GM18511 (cell line): ENCODE measurements around the gene PRKAR1B.
A peak's percentile ranks its signal among the peaks of the same experiment; 100 is the strongest.

Experiments used
- ATAC-seq: cut with Tn5 transposase; IDR thresholded peaks from one replicate; pipeline ENCODE4 v1.9.1; 2021; ENCODE audit warnings: mild to moderate bottlenecking, moderate library complexity; ENCODE audit not compliant: unreplicated experiment

Gene PRKAR1B

DNA sequence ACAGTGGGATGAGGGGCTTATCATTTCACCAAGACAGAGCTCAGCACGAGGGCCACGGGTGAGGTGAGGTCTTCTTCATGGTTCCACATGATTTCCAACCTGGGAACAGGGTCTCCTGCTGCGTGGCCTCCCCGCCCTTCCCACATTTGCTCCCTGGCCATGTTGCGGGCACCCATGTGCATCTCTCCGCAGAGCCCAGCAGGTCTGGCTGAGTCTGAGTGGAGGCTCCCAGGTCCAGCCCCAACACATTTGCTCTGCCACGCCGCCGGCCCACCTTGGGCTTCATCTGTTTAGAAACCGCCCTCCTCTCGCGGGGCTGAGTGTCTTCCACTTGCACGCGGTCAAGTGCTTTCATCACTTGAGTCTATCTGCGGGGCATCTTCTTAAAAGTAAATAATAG, 14.8 kb upstream of the PRKAR1B start:
- ATAC-seq = no peak

DNA sequence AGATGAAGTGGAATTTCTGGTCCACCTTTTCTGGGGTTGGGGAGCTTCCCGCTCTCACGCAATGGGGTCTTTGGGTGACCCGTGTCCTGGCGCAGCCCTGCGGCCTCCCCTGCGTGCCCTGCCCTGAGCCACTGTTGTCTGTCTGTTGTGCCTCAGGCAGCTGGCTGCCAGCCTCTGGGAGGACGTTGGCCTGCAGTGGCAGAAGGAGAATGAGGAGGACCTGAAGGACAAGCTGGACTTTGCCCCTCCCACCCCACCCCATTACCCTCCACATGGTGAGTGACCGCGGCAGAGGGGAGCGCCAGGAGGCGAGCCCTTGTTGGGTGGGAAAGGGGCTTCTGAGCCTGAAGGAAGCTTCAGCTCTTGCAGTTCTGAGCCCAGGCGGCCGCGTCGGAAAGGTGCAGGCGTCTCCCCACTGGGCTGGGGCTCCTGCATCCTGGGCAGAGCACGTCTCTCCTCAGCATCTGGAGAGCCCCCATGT, 14.2 kb upstream of the PRKAR1B start:
- no peak for ATAC-seq

DNA sequence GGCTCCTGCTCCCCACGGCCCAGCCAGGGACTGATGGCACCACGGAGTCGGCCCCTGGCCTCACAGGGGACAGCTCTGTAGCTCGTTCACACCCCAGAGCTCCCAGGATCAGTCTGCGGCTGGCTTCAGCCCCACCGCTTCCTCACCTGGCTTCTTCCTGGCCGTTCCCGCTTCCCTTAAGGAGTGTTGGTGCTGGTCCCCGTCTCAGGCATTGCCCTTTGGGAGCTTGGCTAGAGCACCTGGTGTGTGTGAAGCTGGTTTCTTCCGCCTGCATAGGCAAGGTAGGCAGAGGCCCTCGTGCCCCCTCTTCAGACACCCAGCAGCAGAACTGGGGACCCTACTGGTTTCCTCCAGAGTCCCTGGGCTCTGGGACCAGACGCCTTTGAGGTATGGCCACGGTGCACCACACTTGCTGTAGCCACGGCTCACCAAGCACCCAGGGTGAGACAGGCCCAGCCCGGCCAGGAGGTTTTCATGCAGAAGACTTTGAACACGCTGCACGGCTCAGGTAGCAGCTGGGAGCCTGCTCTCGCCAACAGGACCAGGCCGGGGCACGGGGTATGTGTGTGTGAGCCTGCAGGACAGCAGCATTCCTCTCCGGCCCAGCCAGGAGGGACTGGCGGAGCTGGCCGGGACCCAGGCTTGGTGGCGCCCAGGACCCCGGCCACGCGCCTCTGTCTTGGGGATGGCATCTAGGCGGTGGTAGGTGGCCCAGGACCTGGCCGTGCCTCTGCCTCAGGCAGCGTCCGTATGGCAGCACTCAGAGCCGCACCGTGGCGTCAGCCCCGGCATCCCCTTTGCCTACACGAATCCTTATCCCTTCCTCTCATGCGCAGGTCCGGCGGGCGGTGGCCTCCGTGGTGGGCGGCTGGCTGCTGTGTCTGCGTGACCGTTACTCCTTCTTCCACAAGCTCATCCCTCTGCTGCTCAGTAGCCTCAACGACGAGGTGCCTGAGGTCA, 13.2 kb upstream of the PRKAR1B start:
- no peak for ATAC-seq

DNA sequence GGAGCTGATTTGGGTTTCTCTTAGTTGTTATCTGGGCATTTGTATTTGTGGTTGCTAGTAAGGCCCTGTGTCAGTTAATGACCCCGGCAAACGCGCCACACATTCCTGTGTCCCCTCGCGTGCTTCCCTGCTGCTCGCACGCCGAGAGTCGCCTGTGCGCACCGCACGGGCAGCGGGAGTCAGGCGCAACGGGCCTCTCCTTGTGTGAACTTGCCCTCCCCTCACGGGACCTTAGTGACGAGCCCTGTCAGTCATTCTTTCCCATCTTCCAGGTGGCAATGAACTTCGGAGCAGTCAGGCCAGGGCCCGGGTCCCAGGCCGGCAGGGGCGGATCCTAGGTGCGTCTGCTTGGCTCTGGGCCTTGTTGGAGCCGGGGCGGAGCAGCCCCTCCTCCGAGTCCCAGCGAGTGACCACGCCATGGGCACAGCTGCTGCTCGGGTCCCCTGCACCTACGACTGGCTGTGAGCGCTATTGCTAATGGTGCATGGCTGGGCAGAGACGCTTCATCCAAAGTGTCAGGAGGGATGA, 12.4 kb upstream of the PRKAR1B start:
- ATAC-seq = no peak

DNA sequence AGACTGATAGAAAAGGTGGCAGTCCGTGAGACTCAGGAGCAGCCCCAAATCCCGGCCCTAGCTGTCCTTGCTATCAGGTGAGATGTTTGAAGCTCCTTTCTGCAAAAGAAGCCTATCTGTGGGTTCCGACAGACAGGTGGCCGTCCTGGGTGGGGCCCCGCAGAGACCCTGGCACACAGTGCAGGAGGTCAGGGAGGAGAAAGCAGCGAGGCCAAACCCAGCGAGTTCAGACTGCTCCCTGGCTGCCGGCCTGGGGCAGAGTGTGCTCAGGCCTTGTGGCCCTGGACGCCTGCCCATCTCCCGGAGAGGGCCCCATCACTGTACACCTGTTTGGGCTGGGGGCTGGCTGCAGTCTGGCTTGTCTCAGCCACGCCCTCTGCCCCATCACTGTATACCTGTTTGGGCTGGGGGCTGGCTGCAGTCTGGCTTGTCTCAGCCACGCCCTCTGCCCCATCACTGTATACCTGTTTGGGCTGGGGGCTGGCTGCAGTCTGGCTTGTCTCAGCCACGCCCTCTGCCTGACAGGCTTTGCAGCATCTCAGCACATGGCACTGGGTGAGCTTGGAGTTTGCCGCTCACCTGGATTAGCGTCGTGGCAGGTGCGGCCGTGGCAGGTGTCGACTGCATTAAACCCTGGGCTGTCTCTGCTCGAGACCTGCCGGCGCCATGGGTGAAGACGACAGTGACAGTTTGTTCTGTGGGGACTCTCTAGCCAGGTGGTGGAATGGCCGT, 11.8 kb upstream of the PRKAR1B start:
- no peak for ATAC-seq

DNA sequence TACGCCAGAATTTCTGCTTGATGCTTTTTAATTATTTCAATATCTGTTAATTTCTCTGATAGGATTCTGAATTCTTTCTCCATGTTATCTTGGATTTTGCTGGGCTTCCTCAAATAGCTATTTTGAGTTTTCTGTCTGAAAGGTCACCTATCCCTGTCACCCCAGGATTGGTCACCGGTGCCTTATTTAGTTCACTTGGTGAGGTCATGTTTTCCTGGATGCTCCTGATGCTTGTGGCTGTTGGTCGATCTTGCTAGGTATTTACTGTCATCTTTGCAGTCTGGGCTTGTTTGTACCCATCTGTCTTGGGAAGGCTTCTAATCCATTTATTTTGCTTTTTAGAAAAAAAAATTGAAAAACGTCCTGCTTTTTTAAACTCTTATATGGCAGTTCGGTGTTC, 11.2 kb upstream of the PRKAR1B start:
- ATAC-seq = no peak

DNA sequence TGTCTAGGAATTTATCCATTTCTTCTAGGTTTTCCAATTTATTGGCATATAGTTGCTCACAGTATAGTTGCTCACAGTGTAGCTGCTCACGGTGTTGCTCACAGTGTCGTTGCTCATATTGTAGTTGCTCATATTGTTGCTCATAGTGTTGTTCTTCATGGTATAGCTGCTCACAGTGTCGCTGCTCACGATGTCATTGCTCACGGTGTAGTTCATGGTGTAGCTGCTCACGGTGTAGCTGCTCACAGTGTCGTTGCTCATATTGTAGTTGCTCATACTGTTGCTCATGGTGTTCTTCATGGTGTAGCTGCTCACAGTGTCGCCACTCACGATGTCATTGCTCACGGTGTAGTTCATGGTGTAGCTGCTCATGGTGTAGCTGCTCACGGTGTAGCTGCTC, 7.7 kb upstream of the PRKAR1B start:
- ATAC-seq = no peak

DNA sequence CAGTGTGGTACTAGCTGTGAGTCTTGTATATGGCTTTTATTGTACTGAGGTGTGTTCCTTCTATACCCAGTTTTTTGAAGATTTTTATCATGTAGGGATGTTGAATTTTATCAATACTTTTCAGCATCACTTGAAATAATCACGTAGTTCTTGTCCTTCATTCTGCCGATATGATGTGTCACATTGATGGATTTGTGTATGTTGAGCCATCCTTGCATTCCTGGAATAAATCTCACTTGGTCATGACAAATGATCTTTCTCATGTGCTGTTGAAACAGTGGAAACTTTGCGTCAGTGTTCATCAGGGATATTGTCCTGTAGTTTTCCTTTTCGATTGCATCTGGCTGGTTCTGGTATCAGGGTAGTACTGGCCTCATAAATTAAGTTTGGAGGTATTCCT, 7.1 kb upstream of the PRKAR1B start:
- ATAC-seq = no peak

DNA sequence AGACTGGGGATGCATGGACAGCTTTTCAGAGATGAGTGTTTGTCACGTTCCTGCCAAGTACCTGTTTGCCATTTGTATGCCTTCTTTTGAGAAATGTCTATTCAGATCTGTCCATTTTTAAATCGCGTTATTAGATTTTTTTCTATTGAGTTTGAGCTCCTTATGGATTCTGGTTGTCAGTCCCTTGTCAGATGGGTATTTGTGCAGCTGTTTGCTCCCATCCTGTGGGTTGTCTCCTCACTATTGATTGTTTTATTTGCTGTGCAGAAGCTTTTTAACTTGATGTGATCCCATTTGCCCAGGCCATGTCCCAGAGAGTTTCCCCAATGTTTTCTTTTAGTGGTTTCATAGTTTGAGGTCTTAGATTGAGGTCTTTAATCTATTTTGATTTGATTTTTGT, 5.5 kb upstream of the PRKAR1B start:
- no peak for ATAC-seq

DNA sequence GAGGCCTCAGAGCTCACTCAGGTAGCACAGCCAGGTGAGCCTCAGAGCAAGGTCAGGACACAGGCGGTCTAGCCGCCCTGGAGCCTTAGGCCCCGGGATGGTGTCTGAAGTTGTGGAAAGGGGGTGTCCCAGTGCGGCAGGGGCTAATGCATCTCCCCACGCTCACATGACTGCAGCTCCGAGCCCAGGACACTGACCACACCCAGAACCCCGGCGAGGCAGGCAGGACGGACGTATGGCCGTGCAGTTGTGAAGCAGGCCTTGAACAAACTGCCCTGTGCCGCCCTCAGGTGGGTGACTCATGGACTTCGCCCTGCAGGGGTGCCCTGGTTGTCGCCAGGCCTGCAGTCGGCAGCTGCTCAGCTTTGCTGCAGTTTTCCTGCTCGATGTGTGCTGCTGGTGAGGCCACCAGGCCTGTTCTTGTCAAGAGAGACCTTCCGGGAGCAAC, 5.0 kb upstream of the PRKAR1B start:
- no peak for ATAC-seq

DNA sequence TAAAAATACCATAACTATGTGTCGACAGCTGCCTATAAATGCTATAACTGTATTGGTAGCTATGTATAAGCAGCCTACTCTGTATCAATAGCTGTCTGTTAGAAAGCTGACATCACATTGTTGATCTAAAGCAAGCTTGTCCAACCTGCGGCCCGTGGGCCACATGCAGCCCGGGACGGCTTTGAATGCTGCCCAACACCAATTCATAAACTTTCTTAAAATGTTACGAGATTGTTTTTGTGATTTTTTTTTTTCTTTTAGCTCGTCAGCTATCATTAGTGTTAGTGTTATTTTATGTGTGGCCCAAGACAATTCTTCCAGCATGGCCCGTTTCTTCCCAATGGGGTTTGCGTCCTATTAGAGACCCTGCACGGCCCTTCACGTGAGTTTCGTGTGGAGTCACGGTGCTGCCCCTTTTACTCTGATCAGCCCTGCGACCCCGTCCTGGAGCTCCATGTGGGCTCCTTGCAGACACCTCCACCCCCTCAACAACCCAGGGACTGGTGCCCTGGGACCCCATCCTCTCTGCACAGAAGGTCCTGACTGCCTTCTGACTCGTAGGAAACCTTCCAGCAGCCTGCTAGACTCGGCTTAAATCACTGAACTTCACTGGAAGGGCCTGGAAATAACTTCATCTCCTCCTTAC, 4.5 kb upstream of the PRKAR1B start:
- ATAC-seq = no peak

DNA sequence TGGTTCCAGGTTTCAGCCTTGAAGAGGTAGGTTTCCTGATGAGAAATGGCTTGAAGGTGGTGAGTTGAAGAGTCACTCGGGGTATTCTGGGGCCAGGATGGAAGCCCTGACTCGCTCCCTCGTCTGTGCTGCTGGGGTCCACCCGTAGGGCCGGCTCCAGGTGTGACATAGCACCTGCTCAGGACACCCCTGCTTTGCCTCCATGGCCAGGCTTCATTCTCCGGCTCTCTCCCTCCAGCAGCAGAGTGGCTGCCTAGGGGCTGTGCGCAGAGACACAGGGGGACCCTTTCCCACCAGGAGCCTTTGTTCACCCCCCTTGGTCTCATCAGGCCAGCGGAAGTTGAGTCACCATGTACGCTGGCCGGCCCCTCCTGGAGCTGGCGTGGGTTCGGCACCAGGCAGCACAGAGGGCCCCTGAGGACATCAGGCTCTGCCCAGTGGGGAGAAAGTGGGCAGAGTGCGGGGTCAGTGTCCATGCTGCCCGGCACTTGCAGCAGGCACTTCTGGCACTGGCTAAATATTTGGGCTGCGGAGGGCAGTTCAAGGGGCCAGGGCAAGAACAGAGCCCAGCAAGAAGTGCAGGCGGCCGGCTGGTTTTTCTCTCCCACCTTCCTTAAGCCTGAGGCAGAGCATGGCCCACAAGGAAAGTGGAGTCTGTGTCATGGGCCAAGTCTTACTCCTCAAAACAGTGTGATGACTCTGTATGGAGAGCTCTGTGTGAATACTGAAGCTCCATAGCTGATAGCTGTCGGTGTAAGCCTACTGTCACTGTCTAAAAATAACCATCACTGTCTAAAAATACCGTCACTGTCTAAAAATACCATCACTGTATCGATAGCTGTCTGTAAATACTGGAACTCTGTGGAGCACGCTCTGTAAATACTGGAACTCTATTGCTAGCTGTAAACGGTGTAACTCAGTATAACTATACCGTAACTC, 3.7 kb upstream of the PRKAR1B start:
- no peak for ATAC-seq

DNA sequence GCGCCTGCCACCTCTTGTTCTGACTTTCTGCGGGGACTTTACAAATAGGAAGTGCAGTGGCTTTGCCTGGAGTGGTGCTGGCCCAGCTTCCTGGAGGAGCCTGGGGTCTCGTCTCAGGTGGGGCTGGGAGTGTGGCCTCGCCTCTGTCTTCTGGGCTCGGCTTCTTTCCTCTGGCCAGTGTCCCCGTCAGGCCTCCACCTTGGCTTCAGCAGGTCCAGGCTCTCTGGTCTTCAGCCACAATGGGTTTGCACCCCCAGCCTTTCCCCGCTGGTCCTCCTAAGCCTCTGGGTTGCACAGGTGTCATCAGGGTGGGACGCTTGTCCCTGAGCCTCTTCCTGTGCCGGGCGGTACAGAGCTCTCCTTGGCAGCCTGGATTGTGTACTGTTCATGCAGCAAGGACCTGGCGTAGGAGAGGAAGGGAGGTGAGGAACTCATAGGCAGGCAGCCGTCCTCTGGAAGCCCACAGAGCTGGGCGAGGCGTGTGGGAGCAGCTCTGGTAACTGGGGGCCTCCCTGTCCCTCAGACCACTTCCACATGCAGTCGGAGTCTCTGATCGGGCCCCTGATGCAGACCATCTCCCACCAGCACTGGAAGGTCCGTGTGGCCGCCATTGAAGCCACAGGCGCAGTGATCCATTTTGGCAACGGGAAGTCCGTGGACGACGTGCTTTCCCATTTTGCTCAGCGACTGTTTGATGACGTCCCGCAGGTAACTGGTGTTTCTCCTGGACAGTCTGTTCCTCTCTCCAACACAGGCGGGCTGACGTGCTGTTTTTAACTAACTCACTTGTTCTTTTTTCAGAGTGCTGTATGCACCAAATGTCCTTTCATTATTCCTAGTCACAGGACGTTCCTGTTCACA, 2.3 kb upstream of the PRKAR1B start:
- no peak for ATAC-seq

DNA sequence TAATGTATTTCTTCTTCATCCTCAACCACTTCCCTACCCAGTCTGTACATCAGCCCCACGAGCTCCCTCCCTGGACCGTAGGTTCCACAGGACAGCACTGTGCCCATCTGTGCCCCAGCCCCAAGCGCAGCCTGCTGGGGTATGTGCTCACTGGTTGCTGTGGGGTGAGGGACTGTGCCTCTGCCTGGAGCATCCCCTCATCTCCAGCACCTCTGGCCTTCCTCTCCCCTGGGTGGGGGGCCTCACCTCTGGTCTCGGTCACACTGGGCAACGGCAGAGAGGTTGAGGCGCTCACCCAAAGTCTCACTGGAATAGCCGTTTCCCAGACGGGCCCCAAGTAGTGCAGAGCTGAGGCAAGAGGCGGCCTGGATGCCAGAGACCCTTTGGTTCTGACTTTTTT, 1.5 kb upstream of the PRKAR1B start:
- ATAC-seq = no peak

DNA sequence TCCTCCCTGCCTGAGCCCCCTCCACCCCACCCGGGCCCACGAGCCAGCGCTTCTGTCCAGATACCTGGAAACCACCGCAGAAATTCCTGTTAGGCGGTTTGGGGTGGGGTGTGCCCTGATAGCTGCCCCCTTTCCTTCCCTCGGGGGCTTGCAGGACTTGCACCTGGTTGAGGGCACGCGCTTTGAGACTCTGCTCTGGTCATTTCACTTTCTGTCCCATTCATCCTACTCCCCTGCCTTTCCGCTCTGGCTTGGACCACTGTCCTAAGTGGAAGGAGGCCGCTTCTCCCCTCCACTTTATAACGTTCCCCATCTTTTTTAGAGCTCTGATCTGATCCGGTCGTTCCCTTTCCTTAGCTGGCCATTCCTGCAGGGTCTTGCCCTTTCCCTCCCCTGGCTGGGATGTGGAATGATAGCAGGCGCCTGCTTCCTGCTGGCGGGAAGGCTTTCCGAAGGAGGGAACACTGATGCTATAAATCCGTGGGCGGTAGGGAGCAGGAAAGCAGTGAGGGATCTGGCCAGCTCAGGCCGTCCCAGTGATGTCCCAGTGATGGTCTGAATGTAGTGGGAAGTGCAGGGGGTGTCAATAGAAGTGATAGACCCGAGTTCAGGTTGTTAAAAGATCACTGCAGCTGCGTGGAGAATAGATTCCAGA, 852 bp upstream of the PRKAR1B start:
- no peak for ATAC-seq

DNA sequence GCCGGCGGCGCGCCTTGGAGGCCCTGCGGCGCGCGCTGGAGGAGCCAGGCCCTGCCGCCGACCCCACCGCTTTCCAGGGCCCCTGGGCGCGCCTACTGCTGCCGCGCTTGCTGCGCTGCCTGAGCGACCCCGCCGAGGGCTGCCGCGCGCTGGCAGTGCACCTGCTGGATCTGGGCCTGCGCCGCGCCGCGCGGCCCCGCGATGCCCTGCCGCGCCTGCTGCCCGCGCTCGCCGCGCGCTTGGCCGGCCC, 302 bp downstream of the PRKAR1B start:
- ATAC-seq = peak; percentile 26

DNA sequence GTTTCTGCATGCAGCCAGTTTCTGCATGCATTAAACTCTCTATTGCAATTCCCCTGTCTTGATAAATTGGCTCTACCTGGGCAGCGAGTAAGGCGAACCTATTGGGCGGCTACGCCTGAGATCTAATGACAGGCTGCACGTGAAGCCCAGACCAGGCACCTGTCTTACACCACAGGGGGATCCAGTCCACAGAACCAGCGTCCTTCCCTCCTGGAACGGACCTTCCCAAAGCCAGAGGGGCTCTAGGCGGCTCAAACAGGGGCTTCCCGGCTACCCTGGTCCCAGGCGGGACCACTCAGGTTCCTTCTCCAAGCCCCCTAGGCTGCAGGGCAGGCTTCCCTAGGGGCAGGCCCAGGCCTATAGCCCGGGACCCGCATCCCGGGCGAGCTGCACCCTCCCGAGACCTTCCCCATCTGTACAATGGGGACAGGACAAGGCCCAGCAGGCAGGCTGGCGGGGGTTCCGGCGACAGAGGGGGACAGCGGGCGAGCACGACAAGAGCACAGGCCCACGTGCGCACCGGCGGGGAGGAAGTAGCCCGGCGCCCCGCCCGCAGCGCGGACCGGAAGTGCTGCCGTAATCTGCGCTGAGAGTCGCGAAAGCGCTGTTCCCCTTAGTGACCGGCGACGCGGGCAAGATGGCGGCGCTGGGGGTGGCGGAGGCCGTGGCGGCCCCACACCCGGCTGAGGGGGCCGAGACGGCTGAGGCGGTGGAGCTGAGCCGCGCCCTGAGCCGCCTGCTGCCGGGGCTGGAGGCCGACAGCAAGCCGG, 812 bp downstream of the PRKAR1B start, which contains the start of gene DNAAF5:
TSS of gene DNAAF5 (plus strand) at position 616 of the 770 bp plus-strand sequence. CDS start at position 638, 22 bp downstream.
- peak; percentile 87 for ATAC-seq
